Pancreas (tissue), 10 donors: ENCODE results near the gene KLHL15. TPM values are rescaled to one million over a fixed set of nuclear protein-coding genes. Genes with fewer than 3 reads are reported as not detected.
"Not testable (repeated sequence)": the region's sequence is repeated elsewhere in the genome, so short reads cannot be mapped to it uniquely, and the experiment has no call there.

Experiments
- ATAC-seq, 4 donors: fragments of 200-7000 bp; cut with Tn5 transposase; one replicate each; pipeline versions ENCODE4 v1.8.0 to v1.9.1; 2020; ENCODE audit warnings: mild to moderate bottlenecking in 4 of 4, moderate library complexity in 4 of 4
- DNase-seq, 6 donors: peaks; one replicate each; pipeline ENCODE4 v3.0.0-alpha.2; 2020
- FAIRE-seq: peaks from 2 replicates; lab custom pipeline; 2012; peaks lifted over from hg19 to GRCh38; lab: Jason Lieb, UNC
- H3K27ac ChIP-seq, 4 donors: fragments of 200-600 bp; sonication (generic); 1 replicate in 3 of 4; 2 replicates in 1 of 4; pipeline versions ENCODE4 v1.5.0 to v1.8.0; 2020
- H3K27me3 ChIP-seq, 4 donors: fragments of 200-600 bp; one replicate each; pipeline ENCODE4 v1.8.0; 2021
- H3K36me3 ChIP-seq, 3 donors: fragments of 200-600 bp; sonication (generic) in 1 of 3; one replicate each; pipeline versions ENCODE4 v1.5.0 to v1.8.0; 2020 to 2021
- H3K4me1 ChIP-seq, 3 donors: fragments of 200-600 bp; one replicate each; pipeline ENCODE4 v1.8.0; 2021
- H3K4me3 ChIP-seq, 4 donors: fragments of 200-600 bp; sonication (generic) in 2 of 4; one replicate each; pipeline versions ENCODE4 v1.5.0 to v1.8.0; 2020 to 2021
- H3K9me3 ChIP-seq, 4 donors: fragments of 200-600 bp; one replicate each; pipeline ENCODE4 v1.8.0; 2021
- WGBS, 2 donors: extraction: QIAGEN DNeasy Blood & Tissue Kit; methylation state at CpG; one replicate each; pipeline ENCODE4 v1.1.7; 2013; 5-methylcytosine and 5-hydroxymethylcytosine counted together
- intact Hi-C, 3 donors: fragments of 100-400 bp; cut with DNase I; formaldehyde crosslinking; loops; one replicate each; pipeline versions ENCODE4 v1.11.1 to v1.14.2; 2022
- polyA plus RNA-seq, 2 donors: library from polyadenylated mRNA; stranded (reverse); fragments of 200-250 nt; gene quantifications; one replicate each; pipeline ENCODE4 v1.2.3, GENCODE V29; 2013
- total RNA-seq, 6 donors: library from RNA; stranded (reverse); fragmentation: NEBNext Ultra II Directional in 4 of 6; extraction: Animal tissue kit (Norgen Biotek cat#: 25700) in 4 of 6; gene quantifications; one replicate each; pipeline versions ENCODE4 v1.2.1 to v1.2.4, GENCODE V29; 2021 to 2023
- TF ChIP-seq, protein P1 (sequence below), 4 donors: fragments of 200-600 bp; sonication (generic) in 3 of 4; IDR thresholded peaks; one replicate each; pipeline versions ENCODE4 v1.5.0 to v1.8.0; 2021; ENCODE audit warnings: antibody characterized with exemption in 4 of 4
- donor health status: healthy with polysubstance abuse.
- donor health status: DM: no; HTN: no; CAD: no; lungs with moderate emphysema.
- donor health status: DM: no; HTN: no; CAD: no.
- donor health status: control.
- donor health status: control.
- donor health status: Bipolar disorder and iron deficiency.
- donor health status: DM: yes; HTN: yes; CAD: no.
- donor health status: DM: no; HTN: no; CAD: no.
- donor health status: DM: no; HTN: no; CAD: no.
- donor health status: DM: yes; HTN: yes; CAD: no.

The KLHL15 gene
- total and polyA plus RNA-seq, 8 donors, result 1.2 to 4.7 (median 4.2) TPM

DNA sequence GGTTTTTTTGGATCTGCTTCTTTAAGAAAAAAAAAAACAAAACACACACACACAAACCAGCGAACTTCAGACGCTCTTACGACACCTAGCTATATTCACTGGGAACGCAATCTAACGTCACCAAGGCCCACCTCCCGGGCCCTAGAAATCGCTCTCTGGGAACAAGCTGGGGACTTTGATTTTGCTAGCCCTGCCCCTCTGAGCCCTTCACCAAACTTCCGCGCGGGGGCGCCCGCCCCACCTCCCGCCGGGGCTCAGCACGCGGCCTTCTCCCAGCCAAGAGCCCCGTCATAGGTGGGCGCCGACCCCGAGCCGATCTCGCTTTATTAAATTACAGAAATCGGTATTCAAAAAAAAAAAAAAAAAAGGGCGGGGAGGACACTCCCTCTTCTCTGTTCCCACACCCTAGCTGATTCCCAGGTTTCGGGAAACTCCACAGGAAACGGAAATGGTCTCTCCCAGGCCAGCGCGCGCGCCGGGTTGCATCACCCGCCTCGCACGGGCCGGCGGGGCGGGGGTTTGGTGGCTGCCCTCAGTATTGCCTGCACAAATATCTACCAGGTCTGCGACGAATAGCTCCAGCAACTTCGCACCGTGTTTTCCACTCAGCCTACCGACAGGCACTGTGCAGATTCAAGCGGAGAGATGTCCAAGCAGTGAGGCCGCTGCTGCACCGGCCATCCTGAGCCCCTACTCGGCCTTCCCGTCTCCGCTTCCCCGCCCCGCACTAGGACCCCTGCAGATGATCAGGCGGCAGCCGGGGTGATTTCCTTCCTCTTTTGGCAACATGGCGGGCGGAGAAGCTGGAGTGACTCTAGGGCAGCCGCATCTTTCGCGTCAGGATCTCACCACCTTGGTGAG is 27.4 kb upstream of the KLHL15 start, which contains the start of gene EIF2S3:
EIF2S3 (plus strand) TSS at position 775 of the 861 bp plus-strand sequence; CDS start at position 788, 13 bp downstream.
- Histone ChIP-seq H3K9me3 (no peaks in the 10 kb centered on the region), H3K27ac (peak within 1 kb of the TSS; percentile 89 to 94 (median 92)), H3K4me1 (peaks cover 0 to 10% (median 0%) of the 10 kb centered on the region in 3 donors), H3K36me3 (peaks cover 0 to 20% (median 0%) of the 10 kb centered on the region in 3 donors), H3K27me3 (no peaks in the 10 kb centered on the region), H3K4me3 (peak within 1 kb of the TSS in 2 of 4 donors; percentile 62 to 95)
- DNase-seq, result peak; percentile 84 to 93 (median 92)
- intact Hi-C loops, result no loop called here
- FAIRE-seq, result peak; percentile 98
- 0 to 1% methylated on average over 57 of the region's 57 CpGs for WGBS, 2 donors
- TF ChIP-seq, protein P1, sequence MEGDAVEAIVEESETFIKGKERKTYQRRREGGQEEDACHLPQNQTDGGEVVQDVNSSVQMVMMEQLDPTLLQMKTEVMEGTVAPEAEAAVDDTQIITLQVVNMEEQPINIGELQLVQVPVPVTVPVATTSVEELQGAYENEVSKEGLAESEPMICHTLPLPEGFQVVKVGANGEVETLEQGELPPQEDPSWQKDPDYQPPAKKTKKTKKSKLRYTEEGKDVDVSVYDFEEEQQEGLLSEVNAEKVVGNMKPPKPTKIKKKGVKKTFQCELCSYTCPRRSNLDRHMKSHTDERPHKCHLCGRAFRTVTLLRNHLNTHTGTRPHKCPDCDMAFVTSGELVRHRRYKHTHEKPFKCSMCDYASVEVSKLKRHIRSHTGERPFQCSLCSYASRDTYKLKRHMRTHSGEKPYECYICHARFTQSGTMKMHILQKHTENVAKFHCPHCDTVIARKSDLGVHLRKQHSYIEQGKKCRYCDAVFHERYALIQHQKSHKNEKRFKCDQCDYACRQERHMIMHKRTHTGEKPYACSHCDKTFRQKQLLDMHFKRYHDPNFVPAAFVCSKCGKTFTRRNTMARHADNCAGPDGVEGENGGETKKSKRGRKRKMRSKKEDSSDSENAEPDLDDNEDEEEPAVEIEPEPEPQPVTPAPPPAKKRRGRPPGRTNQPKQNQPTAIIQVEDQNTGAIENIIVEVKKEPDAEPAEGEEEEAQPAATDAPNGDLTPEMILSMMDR (IDR thresholded peaks at IDR 0.05), result peak; percentile 31 to 59 (median 36)
- peak; percentile 93 to 98 (median 96) for ATAC-seq

DNA sequence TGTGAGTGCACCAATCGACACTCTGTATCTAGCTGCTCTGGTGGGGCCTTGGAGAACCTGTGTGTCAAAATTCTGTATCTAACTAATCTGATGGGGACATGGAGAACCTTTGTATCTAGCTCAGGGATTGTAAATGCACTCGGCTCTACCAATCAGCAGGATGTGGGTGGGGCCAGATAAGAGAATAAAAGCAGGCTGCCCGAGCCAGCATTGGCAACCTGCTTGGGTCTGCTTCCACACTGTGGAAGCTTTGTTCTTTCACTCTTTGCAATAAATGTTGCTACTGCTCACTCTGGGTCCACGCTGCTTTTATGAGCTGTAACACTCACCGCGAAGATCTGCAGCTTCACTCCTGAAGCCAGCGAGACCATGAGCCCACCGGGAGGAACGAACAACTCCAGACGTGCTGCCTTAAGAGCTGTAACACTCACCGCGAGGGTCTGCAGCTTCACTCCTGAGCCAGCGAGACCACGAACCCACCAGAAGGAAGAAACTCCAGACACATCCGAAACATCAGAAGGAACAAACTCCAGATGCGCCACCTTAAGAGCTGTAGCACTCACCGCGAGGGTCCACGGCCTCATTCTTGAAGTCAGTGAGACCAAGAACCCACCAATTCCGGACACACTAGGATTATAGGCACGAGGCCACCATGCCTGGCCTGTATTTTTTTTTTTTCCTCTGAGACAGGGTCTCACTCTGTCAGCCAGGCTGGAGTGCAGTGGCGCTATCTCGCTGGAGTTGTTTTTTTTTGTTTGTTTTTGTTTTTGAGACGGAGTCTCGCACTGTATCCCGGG is 23.7 kb upstream of the KLHL15 start:
- H3K4me3 ChIP-seq, FAIRE-seq, ATAC-seq, DNase-seq, H3K4me1 ChIP-seq, H3K9me3 ChIP-seq, H3K27me3 ChIP-seq, H3K27ac ChIP-seq, intact Hi-C loops, H3K36me3 ChIP-seq: not testable (repeated sequence)
- WGBS, 2 donors, result 76 to 80% methylated on average over 26 of the region's 26 CpGs

DNA sequence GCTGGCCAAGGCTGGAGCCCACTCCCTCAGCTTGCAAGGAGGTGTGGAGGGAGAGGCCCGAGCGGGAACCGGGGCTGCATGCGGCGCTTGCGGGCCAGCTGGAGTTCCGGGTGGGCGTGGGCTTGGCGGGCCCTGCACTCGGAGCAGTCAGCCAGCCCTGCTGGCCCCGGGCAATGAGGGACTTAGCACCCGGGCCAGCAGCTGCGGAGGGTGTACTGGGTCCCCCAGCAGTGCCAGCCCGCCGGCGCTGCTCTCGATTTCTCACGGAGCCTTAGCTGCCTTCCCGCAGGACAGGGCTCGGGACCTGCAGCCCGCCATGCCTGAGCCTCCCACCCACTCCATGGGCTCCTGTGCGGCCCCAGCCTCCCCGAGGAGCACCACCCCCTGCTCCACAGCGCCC is 22.7 kb upstream of the KLHL15 start:
- H3K36me3 ChIP-seq, ATAC-seq, H3K9me3 ChIP-seq, H3K4me3 ChIP-seq, H3K27me3 ChIP-seq, H3K27ac ChIP-seq, H3K4me1 ChIP-seq, FAIRE-seq, intact Hi-C loops: not testable (repeated sequence)
- WGBS, 2 donors, result 93 to 95% methylated on average over 22 to 23 of the region's 24 CpGs
- peak in 1 of 6 donors; percentile 55 for DNase-seq

DNA sequence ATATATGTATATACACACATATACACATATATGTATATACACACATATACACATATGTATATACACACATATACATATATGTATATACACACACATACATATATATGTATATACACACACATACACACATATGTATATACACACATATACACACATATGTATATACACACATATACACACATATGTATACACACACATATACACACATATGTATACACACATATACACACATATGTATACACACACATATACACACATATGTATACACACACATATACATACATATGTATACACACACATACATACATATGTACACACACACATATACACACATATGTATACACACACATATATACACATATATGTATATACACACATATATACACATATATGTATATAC is 19.1 kb upstream of the KLHL15 start:
- H3K4me1 ChIP-seq, H3K4me3 ChIP-seq, H3K9me3 ChIP-seq, H3K27ac ChIP-seq, intact Hi-C loops, H3K36me3 ChIP-seq, DNase-seq, H3K27me3 ChIP-seq, ATAC-seq: not testable (repeated sequence)
- peak; percentile 99 for FAIRE-seq

DNA sequence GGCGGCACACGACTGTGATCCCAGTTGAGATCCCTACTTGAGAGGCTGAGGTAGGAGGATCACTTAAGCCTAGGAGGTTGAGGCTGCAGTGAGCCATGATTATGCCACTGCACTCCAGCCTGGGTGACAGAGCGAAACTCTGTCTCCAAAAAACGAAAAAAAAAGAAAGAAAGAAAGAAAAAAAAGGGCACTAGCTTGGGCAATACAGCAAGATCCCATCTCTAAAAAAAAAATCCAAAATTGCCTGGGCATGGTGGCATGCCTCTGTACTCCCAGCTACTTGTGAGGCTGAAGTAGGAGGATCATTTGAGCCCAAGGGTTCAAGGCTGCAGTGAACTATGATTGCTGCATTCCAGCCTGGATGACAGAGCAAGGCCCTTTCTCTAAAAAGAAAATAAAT is 10.7 kb upstream of the KLHL15 start:
- FAIRE-seq, result no peak
- Histone ChIP-seq H3K4me1 (no peaks in the 10 kb centered on the region), H3K4me3 (no peak overlapping the region), H3K27me3 (peaks cover 0 to 10% (median 0%) of the 10 kb centered on the region in 4 donors), H3K9me3 (no peaks in the 10 kb centered on the region), H3K27ac (no peak overlapping the region), H3K36me3 (no peaks in the 10 kb centered on the region)
- TF ChIP-seq, protein P1 (IDR thresholded peaks at IDR 0.05), result no peak
- no peak for ATAC-seq
- WGBS, 2 donors, result 56 to 61% methylated on average over 4 of the region's 4 CpGs
- intact Hi-C loops, result no loop called here
- no peak for DNase-seq

DNA sequence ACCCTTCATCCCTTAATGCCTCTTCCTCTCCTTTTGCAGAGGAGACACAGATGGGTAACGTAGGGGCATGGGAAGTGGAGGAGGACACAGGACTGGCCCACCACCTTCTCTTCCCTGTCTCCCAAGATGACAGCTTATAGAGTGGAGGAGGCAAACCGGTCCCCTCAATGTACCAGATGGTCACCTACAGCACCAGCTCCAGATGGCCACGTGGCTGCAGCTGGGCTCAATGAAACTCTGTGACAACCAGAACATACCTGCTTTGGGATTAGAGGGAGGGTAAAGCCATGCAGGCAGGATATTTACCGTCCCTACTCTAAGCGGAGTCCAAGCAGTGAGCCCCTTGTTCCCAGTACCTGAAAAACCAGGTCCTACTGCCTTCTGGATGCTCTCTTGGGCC is 7.5 kb upstream of the KLHL15 start:
- no peak for DNase-seq
- TF ChIP-seq, protein P1 (IDR thresholded peaks at IDR 0.05), result no peak
- Histone ChIP-seq H3K36me3 (no peaks in the 10 kb centered on the region), H3K4me3 (no peak overlapping the region), H3K9me3 (no peaks in the 10 kb centered on the region), H3K27ac (no peak overlapping the region), H3K27me3 (peaks cover 0 to 10% (median 0%) of the 10 kb centered on the region in 4 donors), H3K4me1 (no peaks in the 10 kb centered on the region)
- 65 to 83% methylated on average over 5 of the region's 5 CpGs for WGBS, 2 donors
- no peak for FAIRE-seq
- no peak for ATAC-seq
- intact Hi-C loops, result no loop called here
